Right atrium auricular region (tissue), 2 donors: ENCODE measurements around the gene CHRM3. TPM values are rescaled to one million over a fixed set of nuclear protein-coding genes. Genes with fewer than 3 reads are reported as not detected.
A peak's percentile ranks its signal among the peaks of the same experiment; 100 is the strongest.
"Not testable (repeated sequence)": the region's sequence is repeated elsewhere in the genome, so short reads cannot be mapped to it uniquely, and the experiment has no call there.

Experiments
- DNase-seq: peaks from one replicate; pipeline ENCODE4 v3.0.0-alpha.2; 2019; ENCODE audit warnings: low spot score
- H3K27ac ChIP-seq, 2 donors: fragments of 200-600 bp; sonication (generic); 1 replicate in 1 of 2; 2 replicates in 1 of 2; pipeline ENCODE4 v1.5.1; 2016 to 2019
- H3K27me3 ChIP-seq, 2 donors: fragments of 200-600 bp; sonication (generic); one replicate each; pipeline versions ENCODE4 v1.5.1 to v1.6.0; 2017 to 2019
- H3K36me3 ChIP-seq: fragments of 200-600 bp; sonication (generic); one replicate; pipeline ENCODE4 v1.5.1; 2016
- H3K4me1 ChIP-seq, 2 donors: fragments of 200-600 bp; sonication (generic); one replicate each; pipeline versions ENCODE4 v1.5.1 to v1.6.0; 2017 to 2019
- H3K4me3 ChIP-seq, 2 donors: fragments of 200-600 bp; sonication (generic); 1 replicate in 1 of 2; 2 replicates in 1 of 2; pipeline ENCODE4 v1.5.1; 2017 to 2019; ENCODE audit warnings: mild to moderate bottlenecking in 1 of 2, moderate library complexity in 1 of 2
- H3K9me3 ChIP-seq, 2 donors: fragments of 200-600 bp; sonication (generic); one replicate each; pipeline ENCODE4 v1.5.1; 2019
- CTCF ChIP-seq, 2 donors: fragments of 200-600 bp; sonication (generic); IDR thresholded peaks; one replicate each; pipeline ENCODE4 v1.5.1; 2019; ENCODE audit warnings: antibody characterized with exemption in 2 of 2
- total RNA-seq, 2 donors: library from RNA; depleted of rRNA; stranded (reverse); fragments of >200 nt; gene quantifications; one replicate each; pipeline ENCODE4 v1.1.0, GENCODE V29; 2016

The CHRM3 gene
- total RNA-seq, 2 donors from 2014 or later, result 2.2 to 2.4 TPM

- no peak overlapping the region for H3K4me3 ChIP-seq
- no peaks in the 10 kb centered on the region for H3K27me3 ChIP-seq
- no peak for DNase-seq
- TF ChIP-seq CTCF (IDR thresholded peaks at IDR 0.05), result no peak
- no peak overlapping the region for H3K27ac ChIP-seq
- no peaks in the 10 kb centered on the region for H3K36me3 ChIP-seq
- H3K4me1 ChIP-seq, result no peaks in the 10 kb centered on the region
- no peaks in the 10 kb centered on the region for H3K9me3 ChIP-seq
Observed at GRCh38 chr1:239368436-239369109, 17.8 kb upstream of the CHRM3 start.

- H3K4me1 ChIP-seq, H3K27ac ChIP-seq, H3K27me3 ChIP-seq, H3K9me3 ChIP-seq, H3K36me3 ChIP-seq, H3K4me3 ChIP-seq, DNase-seq: not testable (repeated sequence)
Observed at GRCh38 chr1:239370869-239371268, 15.5 kb upstream of the CHRM3 start.

GRCh38 chr1:239382666-239383065 lies 3.7 kb upstream of the CHRM3 start:
- Histone ChIP-seq H3K27ac (no peak overlapping the region), H3K9me3 (no peaks in the 10 kb centered on the region), H3K4me3 (no peak overlapping the region), H3K4me1 (peaks cover 0 to 6% of the 10 kb centered on the region in 2 donors), H3K36me3 (no peaks in the 10 kb centered on the region), H3K27me3 (no peaks in the 10 kb centered on the region)
- no peak for DNase-seq
- no peak for TF ChIP-seq CTCF (IDR thresholded peaks at IDR 0.05)

GRCh38 chr1:239383714-239384113 lies 2.7 kb upstream of the CHRM3 start:
- no peak for DNase-seq
- no peaks in the 10 kb centered on the region for H3K36me3 ChIP-seq
- no peaks in the 10 kb centered on the region for H3K27me3 ChIP-seq

GRCh38 chr1:239387304-239388158 lies 1.2 kb downstream of the CHRM3 start:
- Histone ChIP-seq H3K27me3 (no peaks in the 10 kb centered on the region), H3K27ac (no peak overlapping the region), H3K4me3 (peak overlapping the region; percentile 19 to 45), H3K4me1 (peaks cover 0 to 10% of the 10 kb centered on the region in 2 donors), H3K9me3 (no peaks in the 10 kb centered on the region), H3K36me3 (no peaks in the 10 kb centered on the region)
- DNase-seq, result no peak
- TF ChIP-seq CTCF (IDR thresholded peaks at IDR 0.05), result no peak

More at GRCh38 chr1:239383714-239384113, 2.7 kb upstream of the CHRM3 start:
- Histone ChIP-seq H3K27ac (no peak overlapping the region), H3K4me3 (no peak overlapping the region), H3K9me3 (no peaks in the 10 kb centered on the region), H3K4me1 (peaks cover 0 to 10% of the 10 kb centered on the region in 2 donors)
- TF ChIP-seq CTCF (IDR thresholded peaks at IDR 0.05), result no peak

- no peak for DNase-seq
- Histone ChIP-seq H3K36me3 (no peaks in the 10 kb centered on the region), H3K9me3 (no peaks in the 10 kb centered on the region), H3K4me3 (peak overlapping the region in 1 of 2 donors; percentile 45), H3K4me1 (peaks cover 0 to 10% of the 10 kb centered on the region in 2 donors), H3K27me3 (no peaks in the 10 kb centered on the region), H3K27ac (no peak overlapping the region)
- no peak for TF ChIP-seq CTCF (IDR thresholded peaks at IDR 0.05)
Observed at GRCh38 chr1:239388159-239388485, 1.8 kb downstream of the CHRM3 start.
